Stimulated activated CD8-positive, alpha-beta memory T cell treated with anti-CD3 and anti-CD28 coated beads, Interleukin-4, amount 100 ng/mL, for 1 hour (primary cell): Measurements from ENCODE around the gene ARHGEF28.

Experiments used
- DNase-seq, 2 donors: peaks; one replicate each; pipeline ENCODE4 v3.0.0-alpha.2; 2020; ENCODE audit warnings: low read depth in 2 of 2, low spot score in 1 of 2

ARHGEF28 gene

DNA sequence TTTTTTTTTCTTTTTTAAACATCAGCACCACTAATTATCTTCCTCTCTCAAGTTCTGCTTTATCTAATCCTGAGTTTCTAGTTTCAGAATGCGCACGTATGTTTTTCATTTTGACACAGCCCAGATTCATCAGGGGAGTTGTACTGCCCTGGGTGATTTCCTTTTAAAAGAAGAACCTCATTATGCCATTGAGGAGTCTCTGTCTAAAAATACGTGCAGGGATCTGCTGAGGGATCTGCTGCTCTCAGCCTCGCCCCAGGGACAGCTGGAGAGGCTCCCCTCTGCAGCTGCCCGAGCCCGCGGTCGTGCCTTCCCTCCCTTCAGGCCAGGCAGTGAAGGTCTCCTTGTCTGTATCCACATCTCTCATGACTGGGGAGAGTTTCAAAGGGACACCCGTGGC is 273.1 kb downstream of the ARHGEF28 start:
- no peak for DNase-seq

GRCh38 chr5:73899916-73900315 is 273.9 kb downstream of the ARHGEF28 start:
- no peak for DNase-seq

DNA sequence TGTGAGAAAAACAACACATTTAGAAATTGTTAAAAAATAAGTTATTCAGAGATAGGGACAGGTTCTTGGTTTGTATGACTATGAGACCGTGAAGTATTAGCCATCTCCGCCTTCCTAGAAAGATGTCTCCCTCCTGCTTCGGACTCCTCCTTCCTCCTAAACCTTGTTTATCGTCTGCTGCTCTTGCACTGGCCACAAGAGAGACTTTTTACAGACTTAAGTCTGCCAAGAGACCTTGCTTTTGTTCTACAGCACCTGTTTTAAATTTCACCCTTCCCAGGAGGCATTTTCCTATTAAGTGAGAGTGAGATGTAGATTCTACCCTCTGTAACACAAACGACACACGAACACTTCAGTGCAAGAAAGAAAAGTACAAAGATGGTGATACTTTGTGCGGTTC is 274.6 kb downstream of the ARHGEF28 start:
- DNase-seq: no peak

GRCh38 chr5:73901043-73901442 is 275.0 kb downstream of the ARHGEF28 start:
- DNase-seq: no peak

GRCh38 chr5:73901455-73901854 is 275.5 kb downstream of the ARHGEF28 start:
- DNase-seq: no peak

DNA sequence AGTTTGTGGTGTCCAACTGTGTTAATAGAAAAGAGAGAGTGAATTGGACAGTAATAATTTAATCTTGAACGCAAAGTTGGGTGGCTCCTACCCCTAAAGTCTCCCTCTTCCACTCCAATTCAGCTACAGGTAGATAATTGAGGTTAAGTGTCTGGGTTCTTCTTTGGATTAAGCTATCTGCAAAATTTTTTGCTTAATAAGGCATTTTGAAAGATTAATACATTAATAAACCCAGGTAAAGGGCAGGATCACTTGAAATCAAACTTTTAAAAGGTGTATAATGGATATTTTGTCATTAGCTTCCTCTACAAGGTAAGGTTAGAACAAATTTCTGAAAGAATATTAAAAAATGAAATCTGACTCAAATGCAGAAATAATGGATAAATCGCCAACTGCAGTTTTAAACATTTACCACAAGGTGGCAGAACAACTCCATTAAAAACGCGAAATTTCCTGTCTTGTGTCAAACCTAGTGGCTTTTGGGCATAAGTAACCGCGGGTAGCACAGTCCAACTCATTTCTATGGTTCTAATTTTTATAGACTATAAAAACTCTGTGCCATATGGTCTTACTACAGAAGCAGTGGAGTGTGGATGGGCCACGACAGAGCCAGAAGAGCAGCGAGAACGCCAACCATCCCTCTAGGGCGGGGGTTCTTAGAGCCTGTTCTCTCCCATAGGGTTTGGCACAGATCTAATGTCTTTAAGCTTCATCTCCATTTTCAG is 276.5 kb downstream of the ARHGEF28 start:
- no peak for DNase-seq

DNA sequence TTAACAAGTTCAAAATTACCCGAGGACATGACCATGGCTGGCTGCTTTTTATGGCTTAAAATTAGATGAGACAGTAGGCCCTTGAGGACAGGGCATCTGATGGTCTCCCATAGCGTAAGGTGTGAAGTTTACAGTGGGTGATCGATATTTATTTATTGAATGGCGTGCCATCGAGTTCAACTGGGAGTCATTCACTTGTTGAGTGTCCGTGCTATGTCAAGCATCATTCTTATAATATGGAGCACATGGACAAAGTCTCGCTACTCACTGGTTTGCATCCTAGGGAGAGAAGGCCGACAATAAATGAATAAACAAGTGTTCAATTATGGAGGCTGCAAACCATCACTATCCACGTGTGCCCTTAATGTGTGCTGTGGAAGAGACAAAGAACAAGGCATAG is 277.2 kb downstream of the ARHGEF28 start:
- DNase-seq: no peak

DNA sequence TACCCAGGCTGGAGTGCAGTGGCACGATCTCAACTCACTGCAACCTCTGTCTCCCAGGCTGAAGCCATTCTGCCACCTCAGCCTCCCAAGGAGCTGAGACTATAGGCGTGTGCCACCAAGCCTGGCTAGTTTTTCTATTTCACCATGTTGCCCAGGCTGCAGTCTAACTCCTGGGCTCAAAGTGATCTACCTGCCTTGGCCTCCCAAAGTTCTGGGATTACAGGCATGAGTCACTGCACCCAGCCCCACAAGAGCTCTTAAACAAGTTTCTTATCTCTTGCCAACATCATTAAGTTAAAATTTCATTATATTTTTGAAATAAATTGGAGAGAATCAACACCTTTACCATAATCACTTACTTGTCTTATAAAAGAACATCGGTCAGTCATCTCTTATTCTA is 280.3 kb downstream of the ARHGEF28 start:
- no peak for DNase-seq

DNA sequence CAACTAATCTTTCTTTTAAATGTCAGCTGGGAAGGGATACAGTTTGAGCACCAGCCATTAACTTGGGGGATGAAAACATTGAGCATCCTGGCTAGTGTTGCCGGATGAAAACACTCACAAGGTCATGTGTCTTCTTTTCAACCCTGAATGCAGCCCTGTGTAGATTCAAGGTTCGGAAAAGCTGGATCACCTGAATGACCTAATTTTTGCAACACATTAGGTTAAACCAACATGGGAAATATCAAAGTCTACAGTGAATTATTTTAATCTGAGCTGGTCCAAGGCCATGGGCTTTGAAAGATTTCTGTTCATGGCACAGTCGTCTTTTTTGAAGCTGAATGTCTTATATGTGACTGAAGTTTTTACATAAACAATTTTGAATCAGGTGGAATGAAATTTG is 281.2 kb downstream of the ARHGEF28 start:
- DNase-seq: no peak

GRCh38 chr5:73908395-73908794 is 282.4 kb downstream of the ARHGEF28 start:
- DNase-seq: no peak

GRCh38 chr5:73908846-73909245 is 282.9 kb downstream of the ARHGEF28 start:
- DNase-seq: no peak

DNA sequence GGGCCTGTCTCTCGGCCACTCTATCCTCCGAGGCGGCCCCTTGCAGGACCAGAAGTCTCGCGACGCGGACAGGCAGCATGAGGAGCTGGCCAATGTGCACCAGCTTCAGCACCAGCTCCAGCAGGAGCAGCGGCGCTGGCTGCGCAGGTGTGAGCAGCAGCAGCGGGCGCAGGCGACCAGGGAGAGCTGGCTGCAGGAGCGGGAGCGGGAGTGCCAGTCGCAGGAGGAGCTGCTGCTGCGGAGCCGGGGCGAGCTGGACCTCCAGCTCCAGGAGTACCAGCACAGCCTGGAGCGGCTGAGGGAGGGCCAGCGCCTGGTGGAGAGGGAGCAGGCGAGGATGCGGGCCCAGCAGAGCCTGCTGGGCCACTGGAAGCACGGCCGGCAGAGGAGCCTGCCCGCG is 283.5 kb downstream of the ARHGEF28 start:
- DNase-seq: no peak

DNA sequence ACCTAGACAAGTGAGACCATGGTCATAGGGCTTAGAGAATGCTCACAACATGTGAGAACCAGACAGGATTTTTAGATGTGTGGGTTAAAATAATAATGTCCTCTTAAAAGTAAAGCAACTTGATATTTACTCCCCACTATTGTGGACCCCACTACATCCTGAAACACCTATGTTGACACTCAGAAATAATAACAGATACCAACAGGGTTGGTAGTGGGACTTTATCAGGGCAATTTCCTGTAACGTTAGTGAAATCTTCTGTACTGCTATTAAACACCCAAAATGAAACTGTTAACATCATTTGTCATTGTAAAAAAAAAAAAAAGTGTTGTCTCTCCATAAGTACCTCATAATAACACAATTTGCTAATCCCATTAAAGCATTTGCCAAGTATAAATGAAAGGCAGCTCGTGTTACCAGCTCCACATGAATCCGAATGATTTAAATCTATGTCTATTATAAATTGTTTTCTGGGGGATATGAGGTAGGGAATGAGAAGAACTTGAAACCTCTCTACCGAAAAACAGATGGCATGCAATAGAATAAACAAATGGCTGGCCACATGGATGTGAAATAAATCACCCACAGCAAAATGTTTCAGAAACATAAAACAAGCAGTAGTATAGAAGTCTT is 285.9 kb downstream of the ARHGEF28 start:
- no peak for DNase-seq

DNA sequence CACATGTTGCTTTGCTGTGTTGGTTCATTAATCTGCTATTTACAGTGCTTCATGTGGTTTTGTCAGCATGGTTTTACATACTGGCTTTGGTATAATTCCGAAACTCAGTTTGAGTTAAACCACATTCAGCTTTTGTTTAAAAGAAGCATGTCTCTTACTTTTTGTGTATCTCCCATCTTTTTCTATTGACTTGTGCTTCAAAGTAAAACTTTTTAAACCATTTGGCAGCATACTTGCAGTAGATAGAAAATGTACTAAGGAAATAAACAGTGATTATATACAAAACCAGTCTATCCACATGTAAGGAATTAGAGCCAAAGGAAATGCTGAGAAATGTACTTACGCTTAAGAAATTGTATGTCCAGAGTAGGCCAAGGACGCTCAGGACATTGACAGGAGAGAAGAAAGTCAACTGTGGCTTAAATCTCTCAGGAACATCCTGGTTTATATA is 286.9 kb downstream of the ARHGEF28 start:
- no peak for DNase-seq

GRCh38 chr5:73913971-73914370 is 288.0 kb downstream of the ARHGEF28 start:
- no peak for DNase-seq

- no peak for DNase-seq
These were observed 289.3 kb downstream of the ARHGEF28 start for GRCh38 chr5:73915345-73915744.

- no peak for DNase-seq
These were observed 291.4 kb downstream of the ARHGEF28 start for GRCh38 chr5:73917433-73917832.

GRCh38 chr5:73917891-73918290 is 291.9 kb downstream of the ARHGEF28 start:
- DNase-seq: no peak

DNA sequence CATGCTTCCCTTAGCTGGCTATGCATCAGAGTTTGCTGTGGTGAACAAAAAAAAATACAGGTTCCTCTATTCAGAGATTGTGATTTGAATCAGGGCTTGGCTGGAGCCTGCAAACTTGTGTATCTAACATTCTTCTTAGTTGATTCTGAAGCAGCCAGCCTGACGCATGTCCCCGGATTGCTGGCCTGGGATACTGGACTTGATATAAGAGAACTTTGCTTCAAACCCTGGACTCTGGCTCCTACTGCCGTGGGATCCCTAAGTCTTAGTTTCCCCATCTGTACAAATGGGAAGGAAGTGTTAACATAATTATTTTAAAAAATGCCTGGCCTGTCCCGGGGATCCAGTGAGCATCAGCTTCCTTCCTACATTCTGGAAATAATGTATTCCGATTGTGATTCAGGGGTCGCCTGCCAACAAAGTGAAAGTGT is 292.8 kb downstream of the ARHGEF28 start:
- no peak for DNase-seq

GRCh38 chr5:73921741-73922140 is 295.7 kb downstream of the ARHGEF28 start:
- no peak for DNase-seq

DNA sequence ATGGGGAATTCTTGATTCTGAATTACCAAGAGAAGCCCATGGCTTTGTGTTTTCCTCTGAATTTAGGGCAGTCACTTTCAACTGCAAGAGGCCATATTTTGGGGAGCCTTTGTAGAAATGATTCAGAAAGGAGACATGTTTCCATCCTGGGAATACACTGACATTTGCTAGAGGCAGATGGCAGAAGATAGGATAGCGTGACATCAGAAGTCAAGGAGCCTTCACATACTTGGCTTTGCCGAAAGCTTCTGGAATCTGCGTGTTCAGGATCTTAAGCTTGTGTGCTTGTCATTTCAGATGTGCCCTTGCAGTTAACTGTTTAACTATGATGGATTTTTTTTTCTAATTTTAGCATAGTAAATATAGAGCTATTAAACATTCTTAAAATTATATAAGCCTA is 296.2 kb downstream of the ARHGEF28 start:
- DNase-seq: no peak

DNA sequence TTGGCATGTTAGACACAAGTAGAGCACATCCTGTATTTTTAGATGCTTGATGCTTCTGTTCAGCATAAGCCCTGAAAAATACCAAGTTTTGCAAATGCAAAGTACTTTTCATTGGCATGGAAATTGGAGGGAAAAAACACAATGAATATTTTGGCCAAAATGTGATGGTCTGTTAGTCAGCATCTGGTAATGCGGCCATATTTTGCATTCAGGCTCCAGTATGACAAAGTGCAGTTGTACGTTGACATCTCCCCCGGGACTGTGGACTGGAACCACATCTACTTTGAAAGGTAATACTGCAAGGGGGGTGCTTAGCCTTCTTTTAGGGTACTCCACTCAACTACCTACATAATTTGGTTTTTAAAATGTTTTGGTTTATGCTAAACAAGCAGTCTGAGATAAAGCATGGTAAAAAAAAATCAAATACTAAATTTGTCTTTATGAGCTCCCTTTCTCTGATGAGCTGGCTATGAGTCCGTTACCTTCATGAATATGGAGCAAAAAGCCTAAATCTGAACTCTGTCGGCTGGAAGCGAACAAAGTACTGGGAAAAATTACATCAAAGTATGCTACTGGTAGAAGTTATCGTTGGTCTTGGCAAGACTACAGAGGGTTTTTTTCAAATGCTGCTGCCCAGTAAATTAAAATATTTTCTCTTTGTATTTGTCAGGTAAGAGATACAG is 297.0 kb downstream of the ARHGEF28 start:
- DNase-seq: no peak
